ENCODE measurements around the gene ASAP2.

The ASAP2 gene

DNA sequence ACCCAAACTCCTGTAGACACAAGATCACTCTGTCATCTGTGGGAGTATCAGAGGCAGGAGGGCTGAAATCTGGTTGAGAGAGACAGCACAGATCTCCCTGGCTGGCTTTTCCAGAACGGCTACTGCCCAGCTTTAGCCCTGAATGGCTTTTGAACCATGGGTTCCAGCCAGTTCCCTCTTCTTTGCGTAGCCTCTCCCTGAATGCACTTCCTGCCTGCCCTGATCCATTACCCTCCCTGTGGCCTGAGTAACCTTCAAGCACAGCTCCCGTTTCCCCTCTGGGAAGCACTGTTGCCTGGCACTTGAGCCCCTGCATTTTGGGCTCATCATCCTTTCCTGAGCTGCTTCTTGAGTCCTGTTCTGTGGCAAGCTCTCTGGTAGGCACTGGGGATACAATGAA lies 68.8 kb downstream of the ASAP2 start:
- DNase-seq (ENCODE audit: low read depth in 3 of 3) = no peak

DNA sequence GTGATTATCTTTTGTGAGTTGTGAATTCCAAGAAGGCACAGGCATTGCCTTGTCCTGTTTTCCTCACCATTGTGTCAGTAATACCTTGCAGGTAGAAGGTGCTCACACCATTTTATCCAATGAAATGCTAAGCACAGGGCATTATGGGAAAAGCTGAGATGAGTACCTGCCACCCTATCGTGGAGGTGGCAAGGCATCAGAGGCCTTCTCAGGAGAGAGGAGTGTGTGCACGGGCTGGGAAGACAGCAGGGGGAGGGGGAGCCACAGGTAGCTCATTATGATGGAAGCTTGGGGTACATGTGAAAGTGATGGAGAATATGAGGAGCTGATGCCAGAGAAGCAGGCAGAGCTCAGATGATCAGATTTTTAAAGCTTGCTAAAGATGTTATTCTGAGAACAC lies 69.5 kb downstream of the ASAP2 start:
- no peak for DNase-seq (ENCODE audit: low read depth in 3 of 3)

DNA sequence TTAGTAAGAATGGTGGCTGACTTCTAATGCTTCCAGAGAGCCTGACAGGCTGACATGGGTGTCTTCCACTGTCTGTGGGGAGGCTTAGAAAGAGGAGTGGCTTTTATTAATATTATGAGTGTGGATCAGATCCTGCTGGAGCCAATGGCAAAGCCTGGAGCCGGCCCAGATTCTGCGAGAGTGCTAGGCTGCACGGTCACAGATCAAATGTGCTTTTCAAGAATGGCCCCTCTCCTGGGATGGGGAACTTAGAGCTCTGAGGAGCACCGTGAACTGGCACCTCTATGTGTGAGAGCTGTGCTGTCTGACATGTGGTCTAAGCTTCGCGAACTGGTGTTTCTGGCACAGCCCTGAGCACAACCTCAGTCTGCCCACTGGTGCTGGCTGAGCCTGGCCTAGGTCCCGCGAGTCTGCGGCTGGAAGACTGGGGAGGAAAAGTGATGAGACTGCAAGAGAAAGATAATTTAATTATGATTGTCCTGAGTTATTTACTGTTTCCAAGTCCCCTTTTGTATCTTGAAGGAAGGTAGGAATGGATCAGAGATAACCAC lies 70.4 kb downstream of the ASAP2 start:
- no peak for DNase-seq (ENCODE audit: low read depth in 3 of 3)

DNA sequence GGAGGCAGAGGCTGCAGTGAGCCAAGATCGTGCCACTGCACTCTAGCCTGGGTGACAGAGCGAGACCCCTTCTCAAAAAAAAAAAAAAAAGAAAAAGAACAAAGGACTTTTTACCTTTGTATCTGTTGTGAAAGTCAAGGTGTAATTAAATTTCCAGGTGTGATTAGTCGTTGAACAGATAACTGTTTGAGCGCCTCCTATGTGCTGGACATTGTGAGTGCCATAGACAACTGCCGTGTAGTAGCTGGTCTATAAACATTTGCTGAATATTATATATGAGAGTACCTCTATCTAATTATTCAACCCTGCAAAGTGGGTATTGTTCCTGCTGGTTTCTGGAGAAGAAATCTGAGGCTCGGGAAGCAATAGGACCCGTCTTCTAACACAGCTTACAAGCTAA lies 71.8 kb downstream of the ASAP2 start:
- no peak for DNase-seq (ENCODE audit: low read depth in 3 of 3)

DNA sequence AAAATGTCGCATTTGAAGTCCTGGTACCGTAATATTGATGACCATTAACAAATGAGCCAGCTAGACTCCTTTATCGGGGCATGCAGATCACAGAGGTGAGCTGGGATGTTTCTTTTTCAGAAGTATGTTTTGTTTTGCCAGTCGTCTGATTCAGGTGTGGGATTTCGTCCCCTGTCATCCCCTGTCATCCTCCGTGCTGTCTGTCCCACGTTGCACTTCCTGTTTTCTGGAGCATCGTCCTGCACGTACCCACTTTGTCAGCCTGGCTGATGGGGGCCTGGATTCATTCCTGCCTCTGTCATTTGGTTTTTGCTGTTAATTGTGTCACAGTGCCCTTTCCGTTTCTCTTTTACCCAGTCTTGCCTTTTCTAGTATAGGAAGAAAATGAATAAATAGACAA lies 72.8 kb downstream of the ASAP2 start:
- no peak for DNase-seq (ENCODE audit: low read depth in 3 of 3)

DNA sequence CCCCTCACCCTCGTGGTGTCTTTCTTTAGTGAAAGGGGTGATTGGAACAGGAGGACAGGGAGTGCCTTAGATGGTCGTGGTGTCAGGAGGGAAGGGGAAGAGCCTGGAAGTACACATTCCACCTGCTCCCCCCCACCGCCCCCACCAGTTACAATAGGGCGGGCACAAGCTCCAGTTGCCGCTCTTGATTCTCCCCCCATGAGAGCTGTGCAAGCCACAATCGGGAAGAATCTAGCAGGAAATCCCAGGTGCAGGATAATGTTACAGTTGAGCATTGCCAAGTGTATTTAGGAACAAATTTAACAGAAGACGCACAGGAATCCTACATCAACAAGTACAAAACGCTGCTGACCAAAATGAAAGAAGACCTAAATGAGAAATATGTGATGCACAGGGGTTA lies 73.6 kb downstream of the ASAP2 start:
- DNase-seq (ENCODE audit: low read depth in 3 of 3) = no peak

DNA sequence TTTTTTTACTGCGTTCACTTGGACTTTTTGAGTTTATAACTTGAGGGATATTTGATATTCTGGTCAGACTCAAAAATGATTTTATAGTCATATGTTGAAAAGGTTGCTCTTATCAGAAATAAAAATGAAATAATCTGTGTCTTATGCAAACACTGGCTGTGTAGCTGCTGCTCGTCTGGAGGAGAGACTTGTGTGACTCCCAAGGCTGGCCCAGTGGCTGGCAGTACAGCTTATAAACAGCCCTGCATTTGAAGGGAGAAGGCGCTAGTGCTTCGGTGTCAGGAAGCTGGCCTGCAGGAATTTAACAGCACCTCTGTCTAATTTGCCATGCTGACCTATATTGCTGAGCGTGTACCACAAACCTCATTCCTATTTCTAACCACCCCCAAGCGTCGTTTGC lies 74.5 kb downstream of the ASAP2 start:
- no peak for DNase-seq (ENCODE audit: low read depth in 3 of 3)

DNA sequence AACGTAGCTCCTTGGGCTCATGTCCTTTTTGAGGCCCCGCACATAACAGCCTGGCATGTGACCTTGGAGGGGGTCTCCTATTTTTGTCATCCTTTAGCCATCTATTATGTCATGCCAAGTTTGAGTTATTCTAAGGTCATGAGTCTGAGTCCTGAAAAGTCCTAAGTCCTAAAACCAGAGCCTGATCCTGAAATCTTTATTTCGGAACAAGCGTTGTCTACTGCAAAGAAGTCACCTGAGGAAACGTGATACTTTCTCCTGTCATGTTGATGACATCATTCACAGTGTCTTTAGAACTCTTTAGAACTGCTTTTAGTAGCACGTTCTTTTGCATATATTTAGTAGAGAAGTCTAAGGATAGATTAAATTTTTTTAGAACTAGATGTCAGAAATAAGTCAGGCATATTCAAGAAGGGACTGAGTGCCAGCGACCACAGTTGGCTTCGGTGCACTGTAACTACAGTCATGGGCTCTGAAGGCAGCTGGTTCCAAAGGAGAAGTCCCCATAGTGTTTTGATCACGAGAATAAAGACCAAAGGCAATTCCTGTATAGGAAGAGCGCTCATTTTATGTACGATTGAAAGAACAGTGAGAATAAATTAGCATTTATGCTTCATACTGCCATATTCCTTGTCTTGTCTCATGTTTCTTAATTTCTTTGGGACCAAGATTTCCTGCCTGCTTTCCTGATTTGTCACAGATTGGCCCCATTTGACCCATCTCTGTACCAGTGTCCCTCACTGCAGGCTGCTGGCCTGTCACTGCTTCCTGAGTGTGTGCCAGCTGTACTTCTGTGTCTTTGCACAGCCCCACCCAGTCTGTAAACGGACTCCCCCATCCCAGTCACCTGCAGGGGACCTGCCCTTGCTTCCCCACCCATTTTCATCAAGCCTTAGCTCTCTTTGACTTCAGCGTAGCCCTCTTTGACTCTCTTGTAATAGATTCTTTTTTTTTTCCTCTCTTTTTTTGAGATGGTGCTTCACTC lies 75.8 kb downstream of the ASAP2 start:
- DNase-seq (ENCODE audit: low read depth in 3 of 3) = no peak

DNA sequence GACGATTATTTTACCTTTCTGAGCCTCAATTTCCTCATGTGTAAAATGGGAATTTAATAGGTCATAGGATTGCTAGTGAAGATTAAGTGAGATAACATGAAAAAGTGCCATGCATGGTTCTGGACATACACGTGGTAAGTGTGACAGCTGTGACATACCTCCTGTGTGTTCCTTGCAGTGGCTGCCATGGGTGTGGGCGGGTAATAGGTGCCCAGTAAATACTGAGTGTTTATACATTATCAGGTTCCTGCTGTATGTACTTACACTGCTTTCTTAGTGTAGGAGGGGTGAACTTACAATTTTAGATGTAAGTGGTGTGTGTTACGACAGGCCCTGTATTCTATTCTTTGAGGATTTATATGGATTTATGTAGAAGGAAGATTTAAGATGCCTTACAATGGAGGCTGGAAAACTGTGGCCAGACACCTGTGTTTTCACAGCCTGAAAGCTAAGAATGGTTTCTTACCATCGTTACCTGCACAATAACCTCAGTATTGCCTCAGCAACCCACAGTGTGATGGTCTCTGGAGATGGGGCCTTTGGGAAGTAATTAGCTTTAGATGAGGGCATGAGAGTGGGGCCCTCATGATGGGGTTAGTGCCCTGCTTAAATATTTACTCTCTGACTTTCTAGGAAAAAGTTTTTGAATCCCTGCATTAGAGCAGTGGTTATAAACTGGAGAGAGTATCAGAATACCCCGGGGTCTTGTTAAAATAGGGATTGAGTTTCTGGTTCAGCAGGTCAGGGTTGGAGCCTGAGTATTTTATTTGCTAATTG lies 78.1 kb downstream of the ASAP2 start:
- DNase-seq (ENCODE audit: low read depth in 3 of 3) = no peak

DNA sequence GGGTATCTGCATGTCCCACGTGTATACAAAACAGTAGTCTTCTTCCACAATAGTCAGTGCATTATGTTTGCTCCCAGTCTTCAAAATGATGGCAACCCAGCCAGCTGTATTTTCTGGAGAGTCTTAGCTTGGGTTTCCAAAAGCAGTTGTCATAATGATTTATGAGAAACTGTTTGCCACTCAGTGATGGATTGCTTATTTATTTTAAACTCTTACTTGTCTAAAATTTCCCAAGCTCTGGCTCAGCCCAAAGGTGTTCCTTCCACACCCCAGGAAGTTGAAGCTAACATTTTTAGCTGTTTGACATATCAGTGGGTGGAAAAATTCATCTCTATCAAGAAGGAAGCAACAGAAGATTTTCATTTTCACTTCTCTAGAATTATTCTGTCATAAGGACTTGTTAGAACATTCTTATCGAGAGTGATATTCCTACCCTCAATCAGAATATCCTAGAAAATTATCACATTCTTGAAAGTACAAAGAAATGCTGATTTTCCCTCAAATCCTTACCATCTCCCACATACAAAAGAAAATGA lies 78.8 kb downstream of the ASAP2 start:
- DNase-seq (ENCODE audit: low read depth in 3 of 3) = no peak

DNA sequence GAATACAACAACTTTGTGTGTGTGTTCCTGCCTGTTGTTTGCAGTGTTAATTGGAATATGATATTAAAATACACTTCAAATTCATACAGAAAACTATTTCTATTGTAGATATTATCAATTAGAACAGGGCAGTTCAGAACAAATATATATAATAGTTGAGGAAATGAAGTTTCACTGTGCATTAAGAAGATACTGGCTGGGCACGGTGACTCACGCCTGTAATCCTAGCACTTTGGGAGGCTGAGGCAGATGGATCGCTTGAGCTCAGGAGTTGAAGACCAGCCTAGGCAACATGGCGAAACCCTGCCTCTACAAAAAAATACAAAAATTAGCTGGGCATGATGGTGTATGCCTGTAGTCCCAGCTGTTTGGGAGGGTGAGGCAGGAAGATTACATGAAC lies 79.3 kb downstream of the ASAP2 start:
- DNase-seq (ENCODE audit: low read depth in 3 of 3) = no peak

DNA sequence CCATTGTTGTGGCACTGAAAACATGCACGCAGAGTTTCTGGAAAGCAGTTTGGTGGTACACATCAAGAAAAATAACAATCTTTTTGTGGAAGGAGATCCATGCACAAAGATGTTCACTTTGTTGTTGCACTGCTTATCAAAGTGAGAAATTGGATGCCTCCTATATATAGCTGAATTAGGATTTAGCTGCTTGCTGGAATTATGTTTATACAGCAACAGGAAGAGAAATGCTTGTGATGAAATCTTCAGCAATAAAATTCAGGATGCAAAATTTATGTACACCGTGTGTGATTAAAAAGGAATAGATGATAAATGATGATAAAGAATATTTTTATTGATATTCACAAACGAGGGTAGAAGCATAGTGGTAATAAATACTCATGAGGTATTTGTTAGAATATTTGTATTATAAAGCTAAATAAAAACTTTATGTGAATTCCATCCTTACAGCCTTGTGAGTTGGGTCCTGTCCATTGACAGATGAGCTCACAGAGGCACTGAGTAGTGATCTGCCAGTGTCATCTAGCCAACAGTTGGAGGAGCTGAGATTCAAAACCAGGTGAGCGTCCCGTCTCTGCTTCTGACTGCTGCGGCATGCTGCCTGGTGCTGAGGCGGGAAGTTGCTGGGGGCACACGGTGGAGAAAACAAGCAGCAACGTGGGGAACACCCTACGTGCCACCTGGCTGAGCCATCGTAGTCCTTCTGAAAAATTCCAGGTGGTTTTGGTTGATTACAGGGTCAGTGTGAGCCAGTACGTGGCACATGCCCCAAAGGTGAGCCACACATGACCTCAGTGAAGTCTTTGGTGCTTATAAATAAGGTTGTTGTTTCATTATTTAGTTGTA lies 80.2 kb downstream of the ASAP2 start:
- DNase-seq (ENCODE audit: low read depth in 3 of 3) = no peak

DNA sequence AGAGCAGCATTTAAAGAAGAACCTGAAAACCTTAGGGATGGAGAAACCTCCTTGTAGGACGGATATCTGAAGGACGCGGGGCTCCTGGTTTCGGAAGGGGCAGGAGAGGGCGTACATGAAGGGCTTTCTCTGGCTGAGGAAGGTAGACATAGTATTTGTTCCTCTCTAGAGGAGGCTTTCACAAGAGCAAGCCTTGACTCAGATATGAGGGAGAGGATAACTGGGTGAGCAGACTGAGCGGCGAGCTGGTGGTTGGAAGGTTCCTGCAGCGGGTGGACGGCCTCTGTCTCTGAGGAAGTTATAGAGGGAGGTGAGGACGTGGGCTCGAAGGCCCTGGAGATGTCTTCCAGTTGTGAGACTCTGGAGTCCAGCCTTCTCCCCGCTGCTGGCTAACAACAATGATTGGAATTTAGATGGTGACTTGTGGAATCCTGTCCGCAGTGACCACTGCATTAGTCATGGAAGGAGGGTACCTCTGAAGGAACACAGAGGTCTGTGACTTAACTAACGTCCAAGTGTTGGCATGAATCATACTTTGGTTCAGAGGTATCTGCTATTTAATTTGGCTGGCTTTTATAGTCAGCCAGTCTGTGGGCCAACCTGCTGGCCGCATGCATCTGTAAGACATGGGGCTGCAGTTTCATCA lies 80.9 kb downstream of the ASAP2 start:
- DNase-seq (ENCODE audit: low read depth in 3 of 3) = no peak

DNA sequence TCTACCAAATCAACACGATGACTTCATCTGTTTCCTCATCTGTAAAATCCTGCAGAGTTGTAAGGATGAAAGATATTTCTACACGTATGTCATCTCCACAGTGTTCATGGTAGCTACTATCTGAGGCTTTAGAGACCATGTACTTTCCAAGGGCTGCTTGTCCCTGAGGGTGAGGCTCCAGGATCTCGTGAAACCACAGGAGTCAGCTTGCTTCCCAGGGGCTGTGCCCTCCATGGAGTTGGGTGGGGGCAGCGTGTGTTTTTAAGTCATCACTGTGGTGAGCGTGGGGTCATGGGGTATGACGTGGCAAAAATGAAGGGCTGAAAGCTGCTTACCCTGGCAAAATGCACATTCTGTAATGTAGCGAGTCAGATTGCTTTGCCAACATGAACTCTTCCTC lies 81.6 kb downstream of the ASAP2 start:
- no peak for DNase-seq (ENCODE audit: low read depth in 3 of 3)

DNA sequence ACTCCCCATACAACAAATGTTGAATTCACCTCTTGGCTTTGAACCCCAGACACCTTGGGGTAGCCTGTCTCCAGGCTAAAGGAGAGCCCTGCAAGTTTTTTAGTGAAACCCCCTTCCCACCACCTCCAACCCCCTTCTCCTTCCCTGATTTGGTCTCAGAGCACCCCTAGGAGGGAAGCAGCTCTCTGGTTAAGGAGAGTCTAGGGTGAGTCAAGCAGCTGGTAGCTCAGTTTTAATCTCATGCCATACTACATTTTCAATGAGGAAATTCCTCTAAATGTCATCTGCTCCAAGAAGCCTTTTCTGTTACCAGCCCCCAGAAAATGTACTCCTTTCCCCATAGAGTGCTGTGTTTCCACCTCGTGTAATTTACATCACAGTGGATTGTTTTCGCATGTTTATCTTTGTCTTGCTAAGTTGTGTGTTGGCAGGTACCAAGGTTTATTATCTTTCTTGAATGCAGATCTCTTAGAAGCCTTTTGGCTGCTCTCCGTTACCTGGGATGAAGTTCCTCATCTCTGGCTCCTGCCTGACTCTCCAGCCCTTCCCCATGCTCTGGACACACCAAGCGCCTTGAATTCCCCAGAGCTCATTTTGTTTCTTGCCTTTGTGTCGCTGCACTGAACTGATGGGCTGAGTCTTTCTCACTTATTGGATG lies 82.2 kb downstream of the ASAP2 start:
- DNase-seq (ENCODE audit: low read depth in 3 of 3) = no peak

DNA sequence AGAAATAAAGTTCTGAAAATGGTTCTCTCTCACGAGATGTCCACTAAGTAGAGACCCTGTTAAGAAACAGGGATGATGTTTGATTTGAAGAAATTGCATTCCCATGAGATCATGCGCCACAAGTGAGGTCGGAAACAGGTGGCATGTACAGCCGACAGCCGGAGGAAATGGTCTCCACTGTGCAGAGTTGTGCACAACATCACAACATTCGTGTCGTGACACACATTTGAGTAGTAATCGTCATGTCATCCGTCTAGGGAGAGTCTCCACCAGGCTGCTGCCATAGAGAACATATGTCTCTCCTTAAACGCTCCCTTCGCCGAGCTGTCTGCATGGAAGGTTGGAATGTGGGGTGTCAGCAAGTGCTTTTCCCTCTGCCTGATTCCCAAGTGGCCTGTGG lies 84.7 kb downstream of the ASAP2 start:
- DNase-seq (ENCODE audit: low read depth in 3 of 3) = no peak

DNA sequence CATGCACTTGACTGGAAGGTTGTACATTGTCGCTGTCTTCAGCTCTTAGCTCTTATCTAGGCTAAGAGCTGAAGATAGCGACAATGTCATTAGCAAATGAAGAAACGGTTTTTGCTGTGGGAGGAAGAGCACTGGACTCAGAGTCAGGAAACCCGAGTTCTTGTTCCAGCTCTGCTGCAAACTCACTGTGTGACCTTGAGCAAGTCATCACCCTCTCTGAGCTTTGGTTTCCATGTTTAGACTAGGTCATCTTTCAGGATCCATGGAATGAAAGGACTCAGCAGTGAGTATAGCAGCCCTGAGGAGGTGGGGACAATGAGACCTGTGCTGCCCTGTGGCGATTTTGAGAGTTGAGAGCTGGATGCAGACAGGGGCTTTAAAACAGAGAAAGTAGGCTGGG lies 85.3 kb downstream of the ASAP2 start:
- no peak for DNase-seq (ENCODE audit: low read depth in 3 of 3)

DNA sequence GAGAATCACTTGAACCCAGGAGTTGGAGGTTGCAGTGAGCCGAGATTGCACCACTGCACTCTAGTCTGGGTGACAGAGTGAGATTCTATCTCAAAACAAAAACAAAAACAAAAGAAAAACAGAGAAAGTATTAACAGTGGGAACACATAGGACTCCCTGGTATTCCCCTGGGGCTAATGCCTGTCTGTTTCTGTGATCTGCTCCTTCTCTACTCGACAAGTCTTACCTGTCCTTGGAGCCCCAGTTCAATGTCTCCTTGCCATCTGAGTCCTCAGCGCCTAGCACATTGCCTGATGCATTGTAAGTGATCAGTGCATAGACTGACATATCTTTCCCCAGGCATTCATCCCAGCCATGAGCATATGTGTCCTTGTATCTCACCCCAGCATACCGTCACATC lies 85.8 kb downstream of the ASAP2 start:
- DNase-seq (ENCODE audit: low read depth in 3 of 3) = no peak

DNA sequence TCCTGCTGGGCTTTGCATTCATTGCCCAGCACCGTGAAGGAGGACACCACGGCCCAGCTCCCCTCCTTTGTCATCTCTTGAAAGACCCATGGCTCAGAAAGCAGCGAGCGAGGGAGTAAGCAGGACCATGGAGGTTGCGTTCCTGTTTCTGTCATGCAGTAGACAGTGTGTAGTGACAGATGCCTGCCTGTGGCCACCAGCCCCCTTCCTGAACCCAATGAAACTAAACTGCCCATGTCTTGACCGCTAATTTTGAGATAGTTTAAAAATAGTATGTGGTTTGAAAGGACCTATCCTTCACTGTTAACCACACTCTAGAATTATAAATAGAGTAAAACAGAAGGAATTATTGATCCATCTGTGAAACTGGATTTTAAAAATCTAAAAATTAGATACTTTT lies 88.2 kb downstream of the ASAP2 start:
- DNase-seq (ENCODE audit: low read depth in 3 of 3) = no peak

DNA sequence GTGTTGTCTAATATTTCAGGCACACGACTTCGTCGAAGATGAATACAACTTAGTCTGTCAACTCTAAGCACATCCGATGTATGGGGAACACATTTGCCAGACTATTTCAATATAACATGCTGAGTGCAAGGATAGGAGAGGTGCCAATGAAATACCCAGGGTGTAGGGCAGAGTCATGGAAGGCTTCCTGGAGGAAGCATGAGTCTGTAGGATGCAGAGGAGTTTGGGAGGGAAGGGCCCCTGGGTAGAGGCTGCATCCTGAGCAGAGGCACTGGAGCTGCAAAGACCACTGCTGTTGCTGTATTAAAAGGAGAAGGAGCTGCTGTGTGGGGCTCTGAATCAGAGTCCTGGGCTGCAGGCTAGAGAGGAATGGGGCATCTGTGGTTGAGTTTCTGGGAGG lies 89.9 kb downstream of the ASAP2 start:
- no peak for DNase-seq (ENCODE audit: low read depth in 3 of 3)

DNA sequence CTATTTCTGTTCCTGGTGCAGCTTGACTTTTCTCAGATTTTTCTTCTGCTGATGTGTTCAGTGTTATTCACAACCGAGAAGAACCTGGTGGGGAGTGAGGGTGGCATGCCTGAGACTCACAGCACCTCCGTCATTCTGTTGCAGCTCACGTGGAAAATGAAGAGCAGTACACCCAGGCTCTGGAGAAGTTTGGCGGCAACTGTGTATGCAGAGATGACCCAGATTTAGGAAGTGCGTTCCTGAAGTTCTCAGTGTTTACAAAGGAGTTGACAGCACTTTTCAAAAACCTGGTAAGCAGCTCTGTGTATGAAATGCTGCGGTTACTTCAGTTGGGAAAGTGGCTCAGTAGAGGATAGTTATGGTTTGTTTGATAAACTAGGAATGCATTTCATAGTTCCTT lies 90.5 kb downstream of the ASAP2 start:
- DNase-seq (ENCODE audit: low read depth in 3 of 3) = no peak
